NCI-H510A (cell line): ENCODE measurements around the gene PATJ.

Experiments used
- DNase-seq: peaks from one replicate; lab custom pipeline; 2025; lab: John Stamatoyannopoulos, UW

The PATJ gene

DNA sequence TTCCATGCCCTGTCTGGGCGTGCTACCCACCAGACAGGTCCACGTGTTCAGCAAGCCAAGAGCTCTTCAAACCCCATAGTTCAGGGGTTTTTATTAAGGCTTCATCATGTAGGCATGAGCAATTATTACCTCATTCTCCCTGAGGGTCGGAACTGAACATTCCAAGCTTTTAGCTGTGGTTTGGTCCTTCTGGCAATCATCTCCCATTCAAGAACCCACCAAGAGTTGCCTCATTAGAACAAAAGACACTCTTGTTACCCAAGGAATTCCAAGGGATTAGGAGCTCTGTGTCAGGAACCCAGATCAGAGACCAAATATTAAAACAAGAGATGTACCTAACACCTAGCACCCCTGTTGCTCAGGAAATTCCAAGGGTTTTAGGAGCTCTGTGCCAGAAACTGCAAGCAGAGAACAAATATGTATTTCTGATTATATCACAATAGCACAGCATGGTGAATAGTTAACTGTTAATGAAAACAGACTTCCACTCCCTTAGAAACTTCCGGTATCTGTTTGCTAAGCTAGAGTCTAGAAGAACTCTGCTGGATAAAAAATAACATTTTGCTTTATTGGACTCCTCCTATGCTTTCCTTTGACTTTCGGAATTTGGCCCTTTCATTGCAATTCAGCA is 251.2 kb downstream of the PATJ start:
- DNase-seq, result no peak

DNA sequence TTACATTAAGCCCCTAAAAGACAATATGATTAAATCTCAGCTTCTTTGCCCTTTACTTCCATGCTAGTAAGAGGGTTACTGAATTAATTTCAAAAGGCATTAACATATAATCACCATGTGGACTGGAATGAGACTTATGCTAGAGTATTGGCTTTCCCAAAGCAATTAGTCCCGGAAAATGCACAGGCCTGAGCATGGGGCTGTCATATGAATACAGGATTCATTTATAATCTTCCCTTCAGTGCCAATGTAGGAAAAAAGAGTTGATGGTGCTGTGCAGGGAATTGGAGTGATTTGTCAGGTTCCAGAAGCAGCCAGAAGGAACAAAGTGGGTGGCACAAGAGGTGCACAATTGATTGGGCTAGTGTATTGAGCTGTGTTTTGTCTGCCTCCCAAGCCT is 253.4 kb downstream of the PATJ start:
- no peak for DNase-seq

DNA sequence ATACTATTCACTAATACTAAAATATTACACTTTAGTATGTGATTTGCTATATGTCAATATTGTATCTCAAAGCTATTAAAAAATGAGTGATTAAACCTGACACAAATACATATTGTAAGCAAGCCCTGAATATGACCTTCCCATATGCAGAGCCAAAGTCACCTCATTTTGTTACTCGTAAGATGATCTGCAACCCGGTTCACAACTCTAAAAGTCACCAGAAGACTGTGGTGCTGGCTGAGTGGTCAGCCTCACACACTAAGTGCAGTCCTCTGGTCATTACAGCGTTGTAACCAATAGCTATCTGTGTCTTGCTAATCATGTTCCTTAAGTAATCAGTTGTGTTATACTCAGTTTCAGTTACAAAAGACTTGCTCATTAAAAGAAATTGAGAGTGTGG is 254.8 kb downstream of the PATJ start:
- no peak for DNase-seq

DNA sequence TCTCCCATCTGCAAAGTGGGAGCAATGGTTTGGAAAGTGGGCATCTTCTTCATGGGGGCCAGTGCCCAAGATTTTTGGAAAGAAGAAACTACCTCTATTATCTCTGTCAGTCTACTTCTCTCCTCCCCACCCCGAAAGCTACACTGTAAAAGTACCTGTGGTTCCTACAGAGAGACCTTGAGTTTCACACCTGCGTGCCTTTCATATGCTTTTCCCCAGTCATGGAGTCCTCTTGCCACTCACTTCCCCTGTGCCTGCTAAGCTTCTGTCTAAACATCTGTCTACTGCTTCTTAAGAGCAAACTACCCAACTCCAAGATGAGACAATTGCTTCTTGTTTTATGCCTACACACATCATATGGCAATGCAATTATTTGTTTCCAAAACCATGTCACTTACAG is 261.5 kb downstream of the PATJ start:
- DNase-seq, result no peak

DNA sequence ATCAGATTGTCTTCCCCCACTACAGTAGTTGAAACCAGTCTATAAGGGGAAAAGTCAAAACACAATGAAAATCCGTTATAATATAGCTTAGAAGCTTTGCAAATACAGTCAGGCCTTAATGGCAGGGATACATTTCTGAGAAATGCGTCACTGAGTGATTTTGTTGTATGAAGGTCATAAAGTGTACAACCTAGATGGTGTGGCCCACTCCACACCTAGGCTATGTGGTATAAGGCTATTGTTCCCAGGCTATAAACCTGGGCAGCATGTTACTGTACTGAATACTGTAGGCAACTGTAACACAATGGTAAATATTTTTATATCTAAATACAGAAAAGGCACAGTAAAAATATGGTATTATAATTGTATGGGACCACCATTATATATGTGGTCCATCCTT is 264.4 kb downstream of the PATJ start:
- DNase-seq, result no peak

DNA sequence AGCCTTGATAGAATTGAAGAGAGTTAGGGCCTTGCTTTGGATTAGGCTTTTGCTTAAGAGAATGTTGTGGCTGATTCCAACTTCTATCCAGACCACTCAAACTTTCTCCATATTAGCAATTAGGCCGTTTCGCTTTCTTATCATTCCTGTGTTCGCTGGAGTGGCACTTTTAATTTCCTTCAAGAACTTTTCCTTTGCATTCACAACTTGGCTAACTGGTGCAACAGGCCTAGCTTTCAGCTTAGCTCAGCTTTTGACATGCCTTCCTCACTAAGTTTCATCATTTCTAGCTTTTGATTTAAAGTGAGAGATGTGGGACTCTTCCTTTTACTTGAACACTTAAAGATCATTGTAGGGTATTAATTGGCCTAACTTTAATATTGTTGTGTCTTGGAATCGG is 268.7 kb downstream of the PATJ start:
- no peak for DNase-seq

DNA sequence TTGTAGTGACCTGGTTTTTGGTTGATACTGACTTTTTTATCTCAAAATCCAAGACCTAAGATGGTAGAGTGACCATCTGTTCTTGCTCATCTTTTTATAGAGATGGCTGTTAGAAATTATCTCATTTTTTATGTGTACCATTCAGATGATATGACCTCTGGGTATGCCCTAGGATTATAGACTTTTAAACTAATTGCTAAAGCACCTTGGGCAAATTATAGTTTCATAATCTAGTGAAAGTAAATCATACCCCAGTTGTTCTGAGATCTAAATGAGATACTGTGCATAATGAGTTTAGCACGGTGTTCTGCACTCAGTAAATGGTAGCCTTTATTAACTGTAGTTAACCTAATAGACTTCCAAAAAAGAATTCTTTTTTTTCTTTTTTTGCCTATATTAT is 269.8 kb downstream of the PATJ start:
- no peak for DNase-seq

DNA sequence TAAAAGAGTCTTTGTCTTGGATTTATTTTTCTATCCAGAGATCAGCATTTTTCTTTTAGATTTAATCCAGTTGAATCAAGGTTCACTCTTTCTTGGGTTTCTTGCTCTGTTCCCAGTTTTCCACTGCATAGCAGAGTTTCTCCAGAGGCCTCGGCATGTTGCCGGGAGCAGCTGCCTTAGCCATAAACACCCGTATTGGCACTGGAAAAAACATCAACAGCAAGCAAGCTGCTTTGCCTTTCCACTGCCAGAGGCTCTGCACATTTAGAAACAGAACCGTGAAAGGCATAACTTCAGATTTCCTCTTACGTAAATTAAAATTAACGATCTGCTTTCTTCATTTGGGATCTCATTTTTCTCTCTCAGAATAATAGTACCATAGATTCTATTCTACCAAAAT is 270.6 kb downstream of the PATJ start:
- no peak for DNase-seq

DNA sequence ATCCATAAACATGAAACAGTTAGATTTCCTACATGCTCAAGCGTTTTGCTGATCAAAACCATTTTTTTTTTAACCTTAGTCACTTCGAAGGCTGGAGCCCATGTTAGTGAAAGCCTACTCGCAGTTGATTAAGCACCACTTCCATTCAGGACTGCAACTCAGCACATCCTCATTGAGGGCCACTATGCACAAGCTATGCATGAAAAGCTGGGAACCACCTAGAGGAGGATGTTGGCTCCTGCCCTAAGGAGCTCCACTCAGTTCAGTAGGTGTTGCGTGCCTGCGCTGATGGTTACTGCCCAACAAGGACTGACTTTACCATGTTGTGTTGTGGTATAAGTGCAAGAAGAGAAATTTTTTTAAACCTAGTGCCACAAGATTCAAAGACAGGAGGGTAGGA is 271.0 kb downstream of the PATJ start:
- DNase-seq, result no peak

DNA sequence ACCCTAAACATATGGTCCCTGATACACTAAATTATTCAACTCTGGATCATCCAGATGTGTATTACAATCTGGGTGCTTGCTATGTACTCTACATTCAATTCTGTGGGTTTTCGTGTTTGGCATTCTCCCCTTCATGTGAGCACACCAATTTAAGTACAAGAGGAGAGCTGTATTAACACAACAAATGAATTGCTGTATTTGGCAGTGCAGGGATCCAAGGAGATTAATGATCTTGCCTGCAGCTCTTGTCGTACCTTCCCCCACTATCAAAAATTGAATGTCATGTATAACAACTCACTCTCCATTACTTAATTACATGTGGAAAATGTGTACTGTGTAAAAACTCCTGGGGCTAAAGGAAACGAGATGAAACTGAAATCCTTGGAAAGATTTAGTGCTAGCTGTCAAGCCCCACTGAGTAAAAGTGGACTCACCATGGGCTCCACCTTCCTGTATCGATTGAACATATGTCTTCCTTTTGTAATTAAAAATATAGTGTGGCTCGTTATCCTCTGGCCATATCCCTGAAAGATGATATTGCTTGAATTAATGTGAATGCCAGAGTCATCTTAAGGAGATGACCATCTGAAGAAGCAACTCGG is 280.2 kb downstream of the PATJ start:
- DNase-seq, result no peak

DNA sequence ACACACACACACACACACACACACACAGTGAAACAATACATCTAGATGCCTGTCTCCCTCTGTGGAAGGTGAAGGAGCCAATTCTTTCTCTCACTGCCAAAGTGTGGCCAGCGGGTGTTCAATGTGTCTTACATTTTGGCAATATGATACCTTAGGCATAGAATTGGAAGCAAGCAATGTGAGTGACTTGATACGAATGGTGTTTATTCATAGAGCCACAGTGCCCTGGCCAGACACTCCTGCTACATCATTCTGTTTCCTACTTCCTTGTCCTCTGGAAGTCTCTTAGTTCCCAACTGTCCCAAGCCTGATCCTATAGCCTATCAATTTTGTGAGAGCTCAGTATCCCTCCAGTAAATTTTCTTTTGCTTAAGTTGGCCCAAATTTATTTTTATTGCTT is 282.4 kb downstream of the PATJ start:
- DNase-seq, result no peak

DNA sequence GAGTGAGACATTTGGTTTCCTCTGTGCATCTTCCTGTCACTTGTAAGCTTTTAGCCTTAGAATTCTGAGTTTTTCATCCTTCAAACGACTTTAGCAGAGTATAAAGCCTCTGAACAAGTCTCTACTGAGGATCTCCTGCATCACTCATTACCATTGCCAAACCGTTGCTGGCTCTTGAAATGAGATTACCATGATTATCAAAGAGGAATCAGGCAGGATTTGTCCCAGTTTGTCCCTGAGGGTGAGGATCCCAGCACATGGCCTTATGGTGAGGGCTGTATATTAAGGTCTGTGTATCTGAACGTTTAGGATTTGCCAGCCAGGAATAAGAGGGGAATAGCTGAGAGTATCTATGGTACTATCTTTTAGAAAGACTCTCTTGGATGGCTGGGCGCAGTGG is 282.9 kb downstream of the PATJ start:
- DNase-seq, result no peak

DNA sequence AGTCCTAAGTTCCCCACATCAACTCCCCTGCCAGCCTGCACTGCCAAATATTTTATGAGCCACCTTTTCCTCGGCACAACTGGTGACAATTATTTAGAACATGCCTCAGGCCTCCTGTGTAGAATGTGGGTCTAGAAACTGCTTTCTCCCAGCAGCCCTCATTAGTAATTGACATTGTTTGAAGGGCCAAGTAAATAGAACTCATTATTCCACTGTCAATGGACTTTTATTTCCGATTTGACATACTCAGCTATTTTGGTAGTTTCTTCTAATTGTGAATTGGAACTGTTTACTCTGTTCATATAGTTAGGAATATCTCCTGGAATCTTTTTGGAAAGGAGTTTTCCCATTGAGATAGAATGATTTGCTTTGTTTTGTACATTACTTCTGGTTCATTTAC is 283.6 kb downstream of the PATJ start:
- no peak for DNase-seq

DNA sequence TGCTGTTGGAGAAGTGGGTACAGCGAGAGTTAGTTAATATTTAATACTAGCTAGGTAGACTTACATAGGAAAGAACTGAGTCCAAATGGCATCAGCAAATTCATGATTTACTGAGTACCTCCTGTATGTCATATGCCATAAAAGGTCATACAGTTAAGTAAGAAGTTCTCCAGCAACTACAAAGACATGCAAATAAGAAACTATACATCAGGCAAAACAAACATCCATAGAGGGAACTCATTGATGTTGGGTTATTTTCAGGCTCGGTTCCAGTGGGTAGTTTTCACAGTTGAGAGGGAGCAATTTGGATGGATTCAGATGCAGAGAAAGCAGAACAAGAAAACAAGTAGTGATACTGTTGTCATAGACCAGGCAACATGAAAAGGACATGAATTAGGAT is 287.4 kb downstream of the PATJ start:
- no peak for DNase-seq

DNA sequence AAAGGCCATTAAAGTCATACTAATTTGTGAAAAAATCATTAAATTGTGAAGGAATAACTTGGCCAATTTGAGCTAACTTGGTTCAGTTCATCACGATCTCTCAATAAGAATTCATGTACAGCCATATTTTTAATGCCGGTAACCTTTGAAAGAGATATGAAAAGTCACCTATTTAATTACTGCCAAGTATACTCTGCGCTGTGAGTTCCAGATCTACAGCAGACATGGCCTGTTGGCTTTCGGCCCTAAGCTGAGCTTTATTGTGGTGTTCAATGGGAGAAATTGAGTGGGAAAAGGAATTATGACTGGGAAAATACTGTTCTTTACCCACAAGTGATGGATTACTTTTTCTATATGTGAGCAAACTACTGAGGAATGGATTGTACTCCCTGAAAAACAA is 292.5 kb downstream of the PATJ start:
- DNase-seq, result no peak

DNA sequence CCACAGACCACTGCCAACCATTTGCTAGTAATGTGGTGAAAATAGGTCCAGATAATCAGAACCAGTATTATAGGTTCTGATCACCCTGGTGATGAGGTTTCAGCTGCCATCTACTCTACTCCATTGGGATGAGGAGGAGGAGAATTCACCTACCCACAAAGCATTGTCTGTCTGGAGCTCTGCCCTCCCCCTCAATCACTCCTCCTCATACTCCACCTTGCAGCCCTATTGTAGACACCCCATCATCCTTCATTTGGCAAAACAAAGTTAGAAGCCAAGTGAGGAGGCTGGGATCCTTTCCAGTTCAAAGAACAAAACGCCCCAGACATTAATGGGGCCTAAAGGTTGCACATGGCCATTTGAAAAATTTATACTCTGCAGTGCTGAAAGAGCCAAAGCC is 295.0 kb downstream of the PATJ start:
- DNase-seq, result no peak

DNA sequence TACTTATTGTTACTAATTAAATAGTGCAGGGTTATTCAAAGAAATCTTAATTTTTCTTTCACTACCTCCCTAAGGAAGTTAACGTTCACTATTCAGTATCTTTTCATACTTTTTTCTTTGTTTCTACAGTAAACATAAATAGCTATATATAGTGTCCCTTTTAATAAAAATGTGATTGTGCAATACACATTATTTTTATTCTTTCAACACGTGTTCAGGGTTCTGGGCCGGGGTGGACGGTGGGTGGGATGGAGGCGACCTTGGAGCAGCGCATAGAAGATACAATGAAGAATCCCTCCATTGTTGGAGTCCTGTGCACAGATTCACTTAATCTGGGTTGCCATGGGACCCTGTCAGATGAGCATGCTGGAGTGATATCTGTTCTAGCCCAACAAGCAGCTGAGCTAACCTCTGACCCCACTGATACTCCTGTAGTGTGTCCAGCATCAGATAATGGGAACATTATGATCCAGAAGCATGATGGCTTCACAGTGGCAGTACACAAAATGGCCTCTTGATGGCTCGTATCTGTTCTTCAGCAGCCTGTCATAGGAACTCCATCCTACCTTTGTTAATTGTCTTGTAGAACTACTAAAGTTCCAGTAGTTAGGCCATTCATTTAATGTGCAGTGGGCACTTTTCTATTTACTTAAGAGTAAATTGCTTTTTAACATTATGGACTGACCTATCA is 296.5 kb downstream of the PATJ start:
- DNase-seq, result no peak

DNA sequence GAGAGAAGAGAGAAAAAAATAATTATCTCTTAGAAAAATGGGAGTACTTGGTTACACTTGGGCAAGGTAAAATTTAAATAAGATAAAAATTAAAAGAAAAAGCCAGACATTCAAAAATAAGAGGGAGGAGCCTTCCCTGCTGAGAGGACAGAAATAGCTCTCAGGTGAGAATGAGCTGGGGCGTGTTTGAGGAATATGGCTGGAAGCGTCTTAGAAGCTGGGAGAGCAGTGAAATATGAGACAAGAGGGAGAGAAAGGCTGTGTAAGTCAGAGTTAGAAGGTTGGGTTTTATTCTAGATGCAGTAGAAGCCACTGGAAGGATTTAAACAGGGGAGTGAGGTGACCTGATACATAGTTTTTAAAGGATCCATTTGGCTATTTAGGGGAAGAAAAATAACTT is 298.2 kb downstream of the PATJ start:
- no peak for DNase-seq

DNA sequence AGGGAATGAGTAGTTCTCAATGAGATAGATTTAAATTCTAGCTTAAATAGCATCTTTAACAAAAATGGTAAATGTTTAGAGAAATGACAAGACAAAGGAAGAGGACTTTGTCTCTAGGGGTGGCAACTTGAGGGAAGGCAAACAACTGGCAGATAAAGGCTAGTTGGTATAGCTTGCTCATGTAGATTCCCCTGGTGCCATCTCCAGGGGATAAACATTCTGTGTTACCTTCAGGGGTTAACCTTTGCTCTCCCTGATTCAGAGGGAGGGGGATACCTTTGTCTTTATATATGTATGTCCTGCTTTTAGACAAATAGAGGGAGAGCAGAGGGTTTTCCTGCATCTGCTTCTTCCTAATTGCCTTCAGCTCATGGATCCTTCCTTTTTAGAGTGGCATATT is 298.7 kb downstream of the PATJ start:
- DNase-seq, result no peak

DNA sequence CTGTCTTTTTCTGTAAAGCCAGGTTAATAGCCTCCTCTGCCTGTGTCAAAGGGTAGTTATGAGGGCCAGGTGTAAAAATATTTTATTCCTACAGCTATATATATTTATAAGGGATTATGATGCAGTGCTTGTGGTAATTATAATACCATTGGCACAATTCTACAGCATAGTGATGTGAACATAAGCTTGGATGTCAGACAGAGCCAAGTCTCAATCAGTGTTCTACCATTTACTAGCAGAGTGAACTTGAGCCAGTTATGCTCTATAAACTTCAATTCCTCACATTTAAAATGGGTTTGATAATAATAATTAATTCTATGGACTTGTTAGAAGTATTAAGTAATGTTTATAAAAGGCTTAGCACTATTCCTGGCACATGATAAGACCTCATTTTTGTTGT is 300.9 kb downstream of the PATJ start:
- DNase-seq, result no peak

DNA sequence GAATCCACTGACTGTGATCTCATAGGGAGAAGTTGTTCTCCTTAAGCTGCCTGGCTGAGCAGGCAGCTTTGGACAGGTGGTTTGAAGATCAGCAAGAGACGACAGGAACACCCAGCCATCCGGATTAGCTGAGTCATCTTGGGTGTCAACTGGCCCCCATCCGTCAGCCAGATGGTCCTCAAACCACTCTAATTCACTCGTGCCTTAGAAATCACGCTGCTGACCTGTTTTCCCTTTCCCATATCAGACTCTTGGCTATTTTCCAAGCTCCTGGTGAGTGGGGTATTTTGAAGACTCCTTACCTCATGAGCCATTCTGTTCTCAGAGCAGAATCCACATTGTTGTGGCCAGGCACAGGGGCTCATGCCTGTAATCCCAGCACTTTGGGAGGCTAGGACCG is 303.3 kb downstream of the PATJ start:
- no peak for DNase-seq

DNA sequence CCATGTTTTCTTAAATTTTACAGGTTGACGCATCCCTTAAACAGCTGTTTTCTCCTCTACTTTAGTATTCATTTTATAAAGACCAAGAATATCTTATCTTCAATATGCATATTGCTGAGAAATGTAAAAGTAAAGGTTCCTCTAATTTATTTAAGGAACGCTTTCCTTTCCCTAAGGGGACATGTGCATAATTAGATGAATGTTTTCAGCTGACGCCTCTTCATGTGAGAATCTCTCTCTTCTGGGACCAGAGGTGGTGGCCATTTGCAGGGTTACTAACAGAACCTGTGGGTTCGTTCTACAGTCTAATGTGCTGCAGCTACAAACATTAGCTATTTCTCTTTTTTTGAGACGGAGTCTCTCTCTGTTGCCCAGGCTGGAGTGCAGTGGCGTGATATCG is 304.6 kb downstream of the PATJ start:
- no peak for DNase-seq

DNA sequence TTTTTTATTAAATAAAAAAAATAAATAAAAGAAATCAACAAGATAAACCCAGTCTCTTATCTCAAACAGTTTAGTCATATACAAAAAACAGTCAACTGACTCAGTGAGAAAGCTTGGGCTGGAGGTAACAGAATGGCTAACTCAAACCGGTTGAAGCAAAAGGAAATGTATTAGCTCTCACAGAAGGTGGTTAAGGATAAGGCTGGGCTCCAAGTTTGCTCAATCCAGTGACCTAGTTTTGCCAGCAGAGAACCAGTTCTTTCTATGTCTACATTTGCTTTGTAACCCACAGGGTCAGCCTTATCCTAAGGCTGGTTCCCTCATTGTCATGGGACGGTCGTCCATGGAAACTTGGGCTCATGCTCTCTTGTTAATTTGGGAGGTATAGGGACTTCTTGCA is 307.9 kb downstream of the PATJ start:
- no peak for DNase-seq

DNA sequence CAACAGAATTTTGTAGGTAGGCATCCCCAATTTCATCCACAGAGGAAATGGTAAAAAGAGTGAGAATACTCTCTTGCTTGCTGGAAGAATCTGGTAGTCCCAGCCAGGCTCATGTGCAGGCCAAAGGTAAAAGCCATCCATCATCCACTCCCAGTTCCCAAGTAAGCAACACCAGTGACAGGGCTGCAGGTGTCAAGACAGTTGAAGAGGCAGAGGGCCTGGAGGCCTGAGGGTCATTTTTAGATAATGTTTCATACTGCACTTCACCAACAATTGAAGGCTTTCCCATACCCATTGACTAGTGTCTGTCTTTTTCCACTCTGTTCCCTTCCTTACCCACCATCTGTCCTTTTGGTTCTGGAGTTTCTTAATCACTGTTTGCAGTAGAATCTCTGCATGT is 310.7 kb downstream of the PATJ start:
- no peak for DNase-seq
